ENCODE measurements around the gene TMIGD2.
"Not testable (repeated sequence)": the region's sequence is repeated elsewhere in the genome, so short reads cannot be mapped to it uniquely, and the experiment has no call there.

Gene TMIGD2

DNA sequence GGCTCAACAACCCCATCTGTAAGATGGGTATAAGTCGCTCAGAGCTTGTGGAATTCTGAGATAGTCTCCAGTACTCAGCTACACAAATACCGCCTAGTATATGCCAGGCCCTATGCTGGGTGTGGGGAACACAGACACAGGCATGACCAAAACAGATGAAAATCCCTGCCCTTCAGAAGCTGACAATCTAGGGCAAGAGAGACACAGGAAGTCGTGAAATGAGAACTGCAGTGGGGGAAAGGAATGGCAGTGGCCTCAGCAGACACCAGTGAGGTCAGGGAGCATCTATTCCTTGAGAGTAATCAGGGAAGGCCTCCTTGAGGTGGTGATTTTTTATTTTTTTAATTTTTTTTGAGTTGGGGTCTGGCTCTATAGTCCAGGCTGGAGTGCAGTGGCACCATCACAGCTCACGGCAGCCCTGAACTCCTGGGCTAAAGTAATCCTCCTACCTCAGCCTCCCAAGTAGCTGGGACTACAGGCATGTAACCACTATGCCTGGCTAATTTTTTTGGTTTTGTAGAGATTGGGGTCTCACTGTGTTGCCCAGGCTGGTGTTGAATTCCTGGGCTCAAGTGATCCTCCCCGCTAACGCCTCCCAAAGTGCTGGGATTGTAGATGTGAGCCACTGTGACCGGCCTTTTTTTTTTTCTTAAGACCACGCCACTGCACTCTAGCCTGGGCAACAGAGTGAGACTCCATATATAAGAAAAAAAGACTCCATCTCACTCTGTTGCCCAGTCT is 3.2 kb downstream of the TMIGD2 start:
- in situ Hi-C loops (cut with MboI; ENCODE audit: low sequenced_read_pairs) = no loop called here

DNA sequence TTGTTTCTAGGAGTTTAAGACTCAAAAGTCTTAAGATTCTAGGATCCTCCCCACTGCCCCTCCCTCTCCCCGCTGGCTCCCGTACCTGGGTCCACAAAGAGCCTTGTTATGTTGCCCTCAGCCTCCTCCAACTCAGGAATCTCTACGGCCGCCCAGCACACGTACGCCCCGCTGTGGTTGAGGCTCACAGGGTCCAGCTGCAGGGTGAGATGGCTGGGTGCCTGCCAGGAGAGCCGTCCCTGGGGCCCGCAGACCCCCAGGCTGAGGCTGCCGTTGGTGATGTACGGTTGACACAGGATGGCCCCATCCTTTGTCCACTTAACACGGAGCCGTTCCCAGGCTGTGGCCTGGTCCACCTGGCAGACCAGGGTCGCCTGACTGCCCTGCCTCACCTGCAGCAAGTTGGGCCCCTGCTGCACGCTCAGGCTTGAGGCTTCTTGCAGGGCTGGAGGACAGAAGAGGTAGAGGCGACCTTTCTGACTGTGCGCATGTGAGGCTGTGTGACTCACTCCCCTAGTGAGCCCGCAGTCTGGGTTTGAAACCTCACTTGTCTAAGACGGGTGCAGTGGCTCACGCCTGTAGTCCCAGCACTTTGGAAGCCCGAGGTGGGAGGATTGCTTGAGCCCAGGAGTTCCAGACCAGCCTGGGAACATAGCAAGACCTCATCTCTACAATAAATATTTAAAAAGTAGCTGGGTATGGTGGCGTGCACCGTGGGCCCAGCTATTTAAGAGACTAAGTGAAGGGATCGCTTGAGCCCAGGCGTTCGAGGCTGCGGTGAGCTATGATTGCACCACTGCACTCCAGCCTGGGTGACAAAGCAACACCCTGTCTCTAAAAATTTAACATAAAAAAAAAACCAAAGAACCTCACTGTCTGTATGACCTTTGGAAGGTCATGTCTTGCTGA is 4.0 kb downstream of the TMIGD2 start:
- in situ Hi-C loops (cut with MboI; ENCODE audit: low sequenced_read_pairs) = no loop called here

- in situ Hi-C loops (cut with MboI; ENCODE audit: low sequenced_read_pairs) = no loop called here
These were observed 6.0 kb downstream of the TMIGD2 start for GRCh38 chr19:4295972-4296771.

GRCh38 chr19:4294389-4294788 is 7.8 kb downstream of the TMIGD2 start:
- in situ Hi-C loops (cut with MboI; ENCODE audit: low sequenced_read_pairs) = no loop called here

- in situ Hi-C loops (cut with MboI; ENCODE audit: low sequenced_read_pairs) = no loop called here
These were observed 9.7 kb downstream of the TMIGD2 start for GRCh38 chr19:4292515-4292914.

DNA sequence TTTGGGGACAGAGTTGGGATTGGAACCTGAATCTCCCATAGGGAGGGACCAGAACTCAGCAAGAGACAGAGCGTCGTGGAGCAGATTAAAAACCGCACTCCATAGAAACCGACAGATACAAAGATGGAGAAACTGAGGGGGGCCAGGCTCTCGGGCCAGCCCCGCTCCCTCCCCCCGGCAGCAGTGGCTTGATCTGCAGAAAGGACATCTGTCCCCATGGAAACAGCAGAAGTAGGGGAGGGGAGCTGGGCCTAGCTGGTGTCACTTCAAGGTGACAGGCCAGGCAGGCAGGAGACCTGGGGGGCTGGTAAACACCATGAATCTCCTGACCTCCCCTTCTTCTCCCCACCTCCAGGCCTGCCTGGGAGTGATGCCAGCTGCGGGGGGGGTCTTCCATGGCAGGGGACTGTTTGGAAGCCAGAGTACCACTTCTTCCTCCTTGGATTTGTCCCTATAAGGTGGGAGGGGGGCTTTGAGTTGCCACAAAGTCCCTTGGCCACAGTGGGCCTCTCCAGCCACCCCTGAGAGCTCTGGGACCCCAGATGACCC is 10.9 kb downstream of the TMIGD2 start:
- in situ Hi-C loops (cut with MboI; ENCODE audit: low sequenced_read_pairs) = no loop called here

GRCh38 chr19:4288091-4288777 is 14.0 kb downstream of the TMIGD2 start:
- in situ Hi-C loops (cut with MboI; ENCODE audit: low sequenced_read_pairs) = no loop called here

GRCh38 chr19:4286141-4286540 is 16.0 kb downstream of the TMIGD2 start:
- in situ Hi-C loops (cut with MboI; ENCODE audit: low sequenced_read_pairs) = not testable (repeated sequence)

- in situ Hi-C loops (cut with MboI; ENCODE audit: low sequenced_read_pairs) = no loop called here
These were observed 17.2 kb downstream of the TMIGD2 start for GRCh38 chr19:4284974-4285373.

GRCh38 chr19:4284176-4284958 is 17.8 kb downstream of the TMIGD2 start:
- in situ Hi-C loops (cut with MboI; ENCODE audit: low sequenced_read_pairs) = no loop called here

- in situ Hi-C loops (cut with MboI; ENCODE audit: low sequenced_read_pairs) = no loop called here
These were observed 22.4 kb downstream of the TMIGD2 start for GRCh38 chr19:4279530-4280422.

DNA sequence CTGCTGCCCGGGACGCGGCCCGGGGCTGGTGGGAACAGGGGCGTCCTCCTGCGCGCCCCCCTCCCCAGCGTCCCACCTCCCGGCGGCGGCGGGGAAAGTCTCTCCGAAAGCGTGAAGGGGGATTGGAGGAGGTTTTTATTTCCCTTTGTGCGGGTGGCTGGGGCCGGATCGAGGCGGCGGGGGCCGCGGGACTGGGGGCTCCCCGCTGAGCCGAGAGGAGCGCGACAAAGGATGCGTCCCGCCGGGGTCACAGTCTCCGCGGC is 23.0 kb downstream of the TMIGD2 start:
- in situ Hi-C loops (cut with MboI; ENCODE audit: low sequenced_read_pairs) = no loop called here

GRCh38 chr19:4278419-4279266 is 23.5 kb downstream of the TMIGD2 start, which contains the start of gene SHD:
Gene SHD (plus strand): TSS chr19:4279266. CDS start chr19:4280064, 798 bp downstream.
- in situ Hi-C loops (cut with MboI; ENCODE audit: low sequenced_read_pairs) = no loop called here

- in situ Hi-C loops (cut with MboI; ENCODE audit: low sequenced_read_pairs) = no loop called here
These were observed 24.2 kb downstream of the TMIGD2 start for GRCh38 chr19:4278010-4278409.

DNA sequence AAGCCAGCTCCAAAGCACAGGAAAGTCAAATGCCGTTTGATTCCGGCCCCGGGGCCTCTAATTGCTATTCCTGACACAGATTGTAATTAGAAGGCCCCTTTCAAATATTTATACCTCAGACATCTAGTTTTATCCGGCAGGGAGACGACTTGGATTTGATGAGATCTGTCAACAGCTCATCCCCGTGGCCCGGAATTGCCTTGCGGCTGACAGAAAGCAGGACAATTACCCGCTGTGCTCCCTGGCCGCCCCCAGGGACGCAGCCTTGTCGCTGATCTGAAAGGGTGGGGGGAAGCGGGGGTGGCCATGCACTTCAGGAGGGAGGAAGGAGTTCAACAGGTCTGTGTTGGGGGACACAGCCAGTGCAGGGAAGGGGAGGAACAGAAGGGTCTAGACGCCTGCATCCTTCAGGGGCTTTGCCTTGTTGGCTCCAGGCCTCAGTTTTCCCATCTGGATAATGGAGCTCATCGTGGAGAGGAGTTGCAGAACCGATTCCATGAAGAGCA is 24.9 kb downstream of the TMIGD2 start:
- in situ Hi-C loops (cut with MboI; ENCODE audit: low sequenced_read_pairs) = no loop called here

GRCh38 chr19:4274321-4274686 is 27.9 kb downstream of the TMIGD2 start:
- in situ Hi-C loops (cut with MboI; ENCODE audit: low sequenced_read_pairs) = not testable (repeated sequence)

- in situ Hi-C loops (cut with MboI; ENCODE audit: low sequenced_read_pairs) = no loop called here
These were observed 29.3 kb downstream of the TMIGD2 start for GRCh38 chr19:4272894-4273293.
